K562 (cell line): Measurements from ENCODE around the gene NCAPG2. TPM values are rescaled to one million over a fixed set of nuclear protein-coding genes. Genes with fewer than 3 reads are reported as not detected.

ENCODE experiments used
- ATAC-seq: fragments of 200-7000 bp; cut with Tn5 transposase; 3 replicates; pipeline ENCODE4 v1.9.1; 2020; ENCODE audit warnings: moderate library complexity
- BruUV-seq: library from RNA; stranded (reverse); fragments of 400-500 nt; replicated peaks from 2 replicates; lab custom pipeline; 2021; lab: Mats Ljungman, UMichigan
- CTCF ChIA-PET: fragments of 300-600 bp; formaldehyde crosslinking; extraction: SDS; loops from one replicate; lab custom pipeline; 2021; ENCODE audit warnings: low intra/inter-chr PET ratio; lab: Yijun Ruan, JAX
- POLR2A ChIA-PET: fragments of 300-600, 350-650 bp; sonication (Branson Sonifier 250); formaldehyde crosslinking; extraction: SDS; loops from one replicate; lab custom pipeline; 2021; ENCODE audit warnings: antibody characterized with exemption, inconsistent platforms; lab: Yijun Ruan, JAX
- DNase-seq, 4 experiments: peaks; one replicate each; pipeline versions ENCODE4 v3.0.0 to v3.0.0-alpha.2; 2011 to 2018; ENCODE audit warnings: low spot score in 3 of 4, mixed read lengths in 3 of 4; ENCODE audit errors: extremely low read depth in 1 of 4
- FAIRE-seq: peaks from 2 replicates; lab custom pipeline; 2011; peaks lifted over from hg19 to GRCh38; lab: Jason Lieb, UNC
- H2AFZ ChIP-seq: 2 replicates; pipeline ENCODE4 v1.6.0; 2011; ENCODE audit warnings: low read depth, low read length, control low read depth, inconsistent platforms
- H3K27ac ChIP-seq: fragments of 200-600 bp; 3 replicates; pipeline ENCODE4 v1.8.0; 2011; ENCODE audit warnings: low read depth, mild to moderate bottlenecking, control low read depth, inconsistent platforms, low read length, moderate library complexity, mixed read lengths; ENCODE audit errors: extremely low read depth
- H3K27me3 ChIP-seq, 2 experiments: fragments of 300-600 bp in 1 of 2; 2 replicates in 1 of 2; 3 replicates in 1 of 2; pipeline versions ENCODE4 v1.6.0 to v1.8.0; 2011; ENCODE audit warnings: inconsistent platforms in 2 of 2, low read length in 2 of 2, mild to moderate bottlenecking in 1 of 2, mixed read lengths in 1 of 2, moderate library complexity in 1 of 2; ENCODE audit not compliant: control insufficient read depth in 2 of 2, insufficient read depth in 2 of 2
- H3K36me3 ChIP-seq: fragments of 300-600 bp; 3 replicates; pipeline ENCODE4 v1.8.0; 2011; ENCODE audit warnings: mild to moderate bottlenecking, low read length, inconsistent platforms; ENCODE audit not compliant: control insufficient read depth, insufficient read depth
- H3K4me1 ChIP-seq, 2 experiments: fragments of 200-600 bp in 1 of 2; replicated peaks in 1 of 2; 2 replicates in 1 of 2; 3 replicates in 1 of 2; pipeline versions ENCODE4 v1.5.1 to v1.8.0; 2011; ENCODE audit warnings: inconsistent platforms in 2 of 2, low read length in 2 of 2, mild to moderate bottlenecking in 1 of 2, mixed read lengths in 1 of 2, moderate library complexity in 1 of 2; ENCODE audit not compliant: control insufficient read depth in 2 of 2, insufficient read depth in 2 of 2
- H3K4me2 ChIP-seq: 2 replicates; pipeline ENCODE4 v1.6.1; 2011; ENCODE audit warnings: low read length, control low read depth, inconsistent platforms, mixed read lengths; ENCODE audit not compliant: insufficient read depth
- H3K4me3 ChIP-seq: fragments of 200-600 bp; sonication (generic), shearing (Covaris generic); 2 replicates; pipeline ENCODE4 v1.5.1; 2016; ENCODE audit warnings: control low read depth, inconsistent platforms
- H3K79me2 ChIP-seq: fragments of 200-600 bp; 3 replicates; pipeline ENCODE4 v1.8.0; 2011; ENCODE audit warnings: low read length, inconsistent platforms; ENCODE audit not compliant: control insufficient read depth, insufficient read depth
- H3K9ac ChIP-seq, 2 experiments: 2 replicates each; pipeline versions ENCODE4 v1.6.0 to v1.6.1; 2011; ENCODE audit warnings: low read depth in 2 of 2, low read length in 2 of 2, control low read depth in 1 of 2, inconsistent platforms in 1 of 2, mild to moderate bottlenecking in 1 of 2, mixed read lengths in 1 of 2; ENCODE audit not compliant: insufficient read depth in 1 of 2
- H3K9me1 ChIP-seq: one replicate; pipeline ENCODE4 v1.6.0; 2011; ENCODE audit warnings: inconsistent platforms, mild to moderate bottlenecking, low read length, moderate library complexity; ENCODE audit not compliant: control insufficient read depth, insufficient read depth
- H3K9me3 ChIP-seq: replicated peaks from 2 replicates; pipeline ENCODE4 v1.5.1; 2011; ENCODE audit warnings: low read depth, low read length, inconsistent platforms; ENCODE audit not compliant: control insufficient read depth, insufficient read depth
- H4K20me1 ChIP-seq: replicated peaks from 2 replicates; pipeline ENCODE4 v1.6.1; 2011; ENCODE audit warnings: low read length, inconsistent platforms, mixed read lengths; ENCODE audit not compliant: control insufficient read depth, insufficient read depth
- FOXP1 ChIP-seq: sonication (generic); formaldehyde crosslinking; IDR thresholded peaks from 2 replicates; pipeline ENCODE4 v1.8.0; 2022; ENCODE audit warnings: mild to moderate bottlenecking, missing genetic modification reagents
- ZNF274 ChIP-seq: IDR thresholded peaks from 2 replicates; pipeline ENCODE4 v1.6.1; 2011; ENCODE audit warnings: low read depth, mild to moderate bottlenecking, low read length, moderate library complexity, borderline replicate concordance
- ZNF511 ChIP-seq: sonication (generic); formaldehyde crosslinking; IDR thresholded peaks from 2 replicates; pipeline ENCODE4 v1.8.0; 2022; ENCODE audit warnings: mild to moderate bottlenecking, missing genetic modification reagents
- ZNF655 ChIP-seq: fragments of 250-450 bp; sonication (Bioruptor Pico); IDR thresholded peaks from 2 replicates; pipeline ENCODE4 v1.5.0; 2021
- WGBS: fragments of 100-300 bp; shearing (Covaris generic); methylation state at CpG from one replicate; pipeline ENCODE4 v1.1.6; 2016; ENCODE audit warnings: low coverage, mixed read lengths; ENCODE audit not compliant: insufficient coverage; ENCODE audit errors: missing lambda C conversion rate; 5-methylcytosine and 5-hydroxymethylcytosine counted together
- in situ Hi-C: fragments of 300-500 bp; cut with MboI; formaldehyde crosslinking; loops from 4 replicates; pipeline ENCODE4 v1.15.0; 2018; ENCODE audit warnings: inconsistent platforms, mixed read lengths
- intact Hi-C: fragments of 100-400 bp; cut with micrococcal nuclease; formaldehyde crosslinking; loops from 2 replicates; pipeline ENCODE4 v1.14.2; 2022
- polyA plus RNA-seq, 8 experiments: library from polyadenylated mRNA; depleted of rRNA in 4 of 8; stranded (reverse) in 5 of 8; unstranded in 3 of 8; fragments of >200 nt; fragmentation: Nextera tagmentation in 2 of 8; fragmentation: Illumina TruSeq in 1 of 8; extraction: Ambion mirVana in 2 of 8; extraction: Trizol in 1 of 8; gene quantifications; 2 replicates each; pipeline versions ENCODE4 v1.2.1 to v1.2.3, GENCODE V29; 2011 to 2014; ENCODE audit warnings: inconsistent platforms in 1 of 8, missing spikeins in 1 of 8
- total RNA-seq, 7 experiments: library from RNA; depleted of rRNA in 6 of 7; stranded (reverse); fragments of >200 nt in 6 of 7; fragmentation: Illumina TruSeq in 2 of 7; extraction: Trizol in 2 of 7; gene quantifications; 2 replicates each; pipeline versions ENCODE4 v1.2.1 to v1.2.3, GENCODE V29; 2011 to 2021; ENCODE audit warnings: low replicate concordance in 1 of 7

NCAPG2 gene
- total and polyA plus RNA-seq, 9 of the 15 experiments (the other 6 are each of a cell fraction or from before 2014, with no cell fraction given) = 21.5 to 127 (median 86.1) TPM

- no peak for TF ChIP-seq FOXP1 (CRISPR knock-in tag)
- no peak for TF ChIP-seq ZNF274
Measured at GRCh38 chr7:158750702-158751101, 46.1 kb upstream of the NCAPG2 start (continued).

GRCh38 chr7:158749396-158749795 is 44.8 kb upstream of the NCAPG2 start:
- Histone ChIP-seq H3K4me1 (no peaks in the 10 kb centered on the region; a peak in 2 of 5 replicates), H3K27ac (no peak overlapping the region), H3K27me3 (no peaks in the 10 kb centered on the region), H3K9me1 (no peaks in the 10 kb centered on the region), H4K20me1 (no peaks in the 10 kb centered on the region), H3K36me3 (peaks cover 60% of the 10 kb centered on the region), H2AFZ (no peak overlapping the region), H3K4me2 (no peak overlapping the region), H3K9me3 (no peaks in the 10 kb centered on the region), H3K9ac (no peak overlapping the region), H3K4me3 (no peak overlapping the region), H3K79me2 (no peaks in the 10 kb centered on the region)
- BruUV-seq = no TSS peak
- POLR2A ChIA-PET = interaction anchor here (1.0 kb wide), 1 partner anchor 17 kb away, joined by 3 read pairs; no protein-coding TSS in a partner anchor
- ATAC-seq = no peak
- intact Hi-C loops (no loop called here), in situ Hi-C loops (no loop called here)
- no peak for FAIRE-seq
- no peak for DNase-seq
- WGBS = 96% methylated on average over 9 of the region's 9 CpGs
- TF ChIP-seq ZNF655 (CRISPR knock-in tag) = no peak
- 0 out of 2 replicates have a peak, but pooled peaks have one; percentile 31 for TF ChIP-seq ZNF511 (CRISPR knock-in tag)
- CTCF ChIA-PET = no interaction called here
